ENCODE results near the gene PCID2.

Gene PCID2

DNA sequence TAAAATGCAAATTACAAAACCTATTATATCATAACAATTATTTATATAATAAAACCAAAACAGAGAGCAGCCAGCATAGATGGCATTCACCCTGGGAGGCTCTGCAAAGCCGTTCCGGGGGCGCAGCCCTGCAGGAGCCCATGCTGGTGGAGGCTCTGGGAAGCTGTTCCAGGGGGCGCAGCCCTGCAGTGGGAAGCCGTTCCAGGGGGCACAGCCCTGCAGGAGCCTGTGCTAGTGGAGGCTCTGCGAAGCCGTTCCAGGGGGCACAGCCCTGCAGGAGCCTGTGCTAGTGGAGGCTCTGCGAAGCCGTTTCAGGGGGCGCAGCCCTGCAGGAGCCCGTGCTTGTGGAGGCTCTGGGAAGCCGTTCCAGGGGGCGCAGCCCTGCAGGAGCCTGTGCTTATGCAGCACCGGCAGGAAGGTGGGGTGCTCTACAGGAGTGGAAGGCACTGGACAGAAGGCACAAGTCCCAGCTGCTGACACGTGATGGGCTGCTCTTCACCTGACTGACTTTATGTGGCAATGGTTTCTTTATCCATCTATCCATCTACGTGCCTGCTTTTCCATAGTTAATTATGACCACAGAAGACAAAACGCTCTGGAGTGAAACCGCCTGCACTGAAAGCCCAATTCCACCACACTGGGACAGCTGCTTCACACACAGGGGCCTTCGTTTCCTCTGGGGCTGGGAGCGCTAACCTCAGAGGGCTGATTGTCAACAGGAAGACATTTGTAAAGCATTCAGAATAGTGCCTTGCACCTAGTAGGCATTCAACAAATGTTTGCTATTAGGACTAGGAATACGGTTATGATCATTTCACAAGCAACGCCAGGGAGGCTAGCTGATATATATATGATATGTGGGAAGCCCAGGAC lies 23.7 kb downstream of the PCID2 start:
- DNase-seq (ENCODE audit: extremely low spot score) = no peak
- no peak for TF ChIP-seq HDGF (IDR thresholded peaks at IDR 0.05; ENCODE audit: borderline replicate concordance)
- no peak for TF ChIP-seq SUZ12 (IDR thresholded peaks at IDR 0.05)
- no peak for TF ChIP-seq ZNF384 (IDR thresholded peaks at IDR 0.05)
- TF ChIP-seq FOXM1 (IDR thresholded peaks at IDR 0.05; ENCODE audit: borderline replicate concordance) = no peak
- TF ChIP-seq NFRKB (IDR thresholded peaks at IDR 0.05) = no peak
- TF ChIP-seq L3MBTL2 (conservative IDR thresholded peaks at IDR 0.05) = no peak
- TF ChIP-seq LEF1 (IDR thresholded peaks at IDR 0.05; ENCODE audit: borderline replicate concordance) = no peak
- TF ChIP-seq, protein P1, sequence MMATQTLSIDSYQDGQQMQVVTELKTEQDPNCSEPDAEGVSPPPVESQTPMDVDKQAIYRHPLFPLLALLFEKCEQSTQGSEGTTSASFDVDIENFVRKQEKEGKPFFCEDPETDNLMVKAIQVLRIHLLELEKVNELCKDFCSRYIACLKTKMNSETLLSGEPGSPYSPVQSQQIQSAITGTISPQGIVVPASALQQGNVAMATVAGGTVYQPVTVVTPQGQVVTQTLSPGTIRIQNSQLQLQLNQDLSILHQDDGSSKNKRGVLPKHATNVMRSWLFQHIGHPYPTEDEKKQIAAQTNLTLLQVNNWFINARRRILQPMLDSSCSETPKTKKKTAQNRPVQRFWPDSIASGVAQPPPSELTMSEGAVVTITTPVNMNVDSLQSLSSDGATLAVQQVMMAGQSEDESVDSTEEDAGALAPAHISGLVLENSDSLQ (IDR thresholded peaks at IDR 0.05) = no peak
- no peak for TF ChIP-seq BHLHE40 (IDR thresholded peaks at IDR 0.05; ENCODE audit: borderline replicate concordance)
- TF ChIP-seq ELF4 (IDR thresholded peaks at IDR 0.05) = no peak
- CTCF ChIA-PET = no interaction called here
- POLR2A ChIA-PET = no interaction called here

DNA sequence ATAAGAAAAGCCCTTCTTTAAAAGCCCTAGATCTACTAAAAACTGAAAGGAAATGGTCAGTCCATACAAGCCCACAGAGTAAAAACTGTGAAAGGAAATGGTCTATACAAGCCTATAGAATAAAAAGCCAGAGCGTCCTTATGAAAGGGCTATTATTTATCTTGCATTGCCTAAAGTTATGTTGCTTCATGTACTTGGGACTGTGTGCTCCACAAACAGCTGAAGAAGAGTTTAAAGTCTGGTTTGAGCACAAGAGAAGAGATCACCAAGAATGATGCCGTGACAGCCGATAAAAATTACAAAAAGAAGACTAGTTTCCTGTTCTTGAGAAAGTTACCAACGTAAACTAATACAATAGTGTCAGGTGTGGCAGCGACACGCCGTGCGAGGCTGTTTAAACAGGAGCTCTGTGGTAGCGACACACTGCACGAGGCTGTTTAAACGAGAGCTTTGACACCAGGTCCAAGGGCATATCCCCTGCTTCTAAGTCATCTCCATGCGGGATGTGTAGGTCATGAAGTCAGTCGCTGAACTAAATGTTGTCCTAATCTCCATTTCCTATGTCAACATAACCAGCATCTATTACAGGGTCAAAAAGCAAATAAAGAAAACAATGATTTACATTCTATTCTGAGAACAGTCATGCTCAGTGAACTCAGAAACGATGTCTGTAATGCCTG lies 24.9 kb downstream of the PCID2 start:
- ChIA-PET CTCF (no interaction called here), POLR2A (interaction anchor here (1.0 kb wide), 1 partner anchor 25 kb away, joined by 3 read pairs; the partner anchor contains the start of gene PCID2)
- DNase-seq (ENCODE audit: extremely low spot score) = no peak
- TF ChIP-seq TARDBP (IDR thresholded peaks at IDR 0.05) (no peak), HDGF (IDR thresholded peaks at IDR 0.05; ENCODE audit: borderline replicate concordance) (no peak), LEF1 (IDR thresholded peaks at IDR 0.05; ENCODE audit: borderline replicate concordance) (no peak), SP1 (IDR thresholded peaks at IDR 0.05) (no peak), ARNT (IDR thresholded peaks at IDR 0.05) (no peak), ZNF384 (IDR thresholded peaks at IDR 0.05) (no peak), FOXK2 (IDR thresholded peaks at IDR 0.05) (no peak), SUZ12 (IDR thresholded peaks at IDR 0.05) (no peak), ELF4 (IDR thresholded peaks at IDR 0.05) (no peak), CTBP1 (IDR thresholded peaks at IDR 0.05; ENCODE audit: borderline replicate concordance) (no peak), FOXM1 (IDR thresholded peaks at IDR 0.05; ENCODE audit: borderline replicate concordance) (no peak)

DNA sequence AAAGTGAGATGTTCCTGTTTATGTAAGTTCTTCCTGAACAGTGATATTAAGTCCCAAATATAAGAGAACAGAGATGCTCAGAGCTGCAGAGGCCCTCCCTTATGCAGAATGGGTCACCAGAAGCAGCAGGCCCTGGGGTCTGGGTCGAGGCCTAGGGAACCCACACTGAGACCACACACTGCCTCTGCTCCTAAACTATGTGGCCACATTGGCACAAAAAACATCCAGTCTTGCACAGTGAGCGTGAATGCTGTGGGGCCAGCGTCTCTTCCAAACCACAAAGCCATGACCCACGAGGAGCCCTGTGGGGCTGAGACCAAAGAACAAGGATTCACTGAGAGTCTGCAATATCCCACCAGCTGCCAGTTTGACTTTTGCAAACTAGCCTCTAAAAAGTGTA lies 26.4 kb downstream of the PCID2 start:
- ChIA-PET POLR2A (no interaction called here), CTCF (no interaction called here)
- no peak for TF ChIP-seq FOXK2 (IDR thresholded peaks at IDR 0.05)
- no peak for DNase-seq (ENCODE audit: extremely low spot score)

DNA sequence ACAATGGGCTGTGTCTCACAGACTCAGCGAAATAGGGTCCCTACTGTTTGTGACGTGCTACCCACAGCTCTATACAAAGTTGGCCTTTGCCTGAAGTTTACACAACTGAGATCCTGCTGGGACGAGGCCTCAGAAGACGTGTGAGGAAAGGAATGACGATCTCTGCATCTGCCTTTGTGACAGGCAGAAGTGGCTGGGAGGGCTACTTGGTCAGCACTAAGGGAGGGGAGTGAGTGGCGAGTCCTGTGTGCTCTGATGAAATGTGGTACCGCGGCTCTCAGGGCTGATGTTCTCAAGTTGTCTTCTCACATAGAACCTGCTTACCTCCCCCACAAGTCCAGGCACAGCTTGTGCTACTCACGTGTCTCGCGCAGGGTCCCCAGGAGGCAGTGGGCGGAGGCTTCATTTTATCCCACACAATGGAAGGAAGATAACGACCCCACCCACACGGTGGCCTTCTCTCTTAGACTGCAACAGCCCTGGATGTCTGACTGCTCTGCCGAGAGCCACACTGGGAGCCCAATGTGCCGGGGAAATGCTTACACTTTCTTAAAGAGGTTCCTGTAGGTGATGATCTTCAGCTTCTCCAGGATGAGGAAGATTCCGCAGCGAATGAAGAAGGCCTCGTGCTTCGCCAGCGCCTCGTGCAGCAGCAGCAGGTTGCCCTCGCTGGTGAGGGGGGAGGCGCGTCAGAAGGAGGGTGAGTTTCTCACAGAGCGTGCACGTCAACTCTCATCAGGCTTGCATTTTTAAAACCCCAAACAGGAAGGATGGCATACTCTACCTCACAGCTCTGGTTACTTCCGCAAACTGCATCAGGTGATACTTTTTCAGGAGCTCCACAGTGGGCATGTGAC lies 28.9 kb downstream of the PCID2 start:
- TF ChIP-seq FOXK2 (IDR thresholded peaks at IDR 0.05) = no peak
- TF ChIP-seq TARDBP (IDR thresholded peaks at IDR 0.05) = no peak
- TF ChIP-seq NFRKB (IDR thresholded peaks at IDR 0.05) = no peak
- TF ChIP-seq LEF1 (IDR thresholded peaks at IDR 0.05; ENCODE audit: borderline replicate concordance) = no peak
- DNase-seq (ENCODE audit: extremely low spot score) = no peak
- CTCF ChIA-PET = no interaction called here
- POLR2A ChIA-PET = no interaction called here

DNA sequence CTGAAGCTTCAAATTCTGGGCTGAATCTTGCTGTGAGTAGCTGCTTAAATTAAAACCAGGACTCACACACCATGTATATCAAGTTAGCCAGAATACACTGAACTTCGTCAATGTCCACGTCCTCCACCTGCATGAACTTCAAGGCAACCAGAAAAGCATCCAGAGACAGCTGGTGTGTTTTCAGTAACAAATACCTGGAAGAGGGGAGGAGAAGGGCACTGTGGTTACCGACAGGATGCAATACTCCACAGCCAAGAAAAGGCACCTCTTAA lies 29.6 kb downstream of the PCID2 start:
- POLR2A ChIA-PET = no interaction called here
- TF ChIP-seq FOXA1 (IDR thresholded peaks at IDR 0.05) (no peak), TARDBP (IDR thresholded peaks at IDR 0.05) (no peak), ARNT (IDR thresholded peaks at IDR 0.05) (no peak), HDGF (IDR thresholded peaks at IDR 0.05; ENCODE audit: borderline replicate concordance) (no peak), FOXM1 (IDR thresholded peaks at IDR 0.05; ENCODE audit: borderline replicate concordance) (no peak), NFRKB (IDR thresholded peaks at IDR 0.05) (no peak), L3MBTL2 (conservative IDR thresholded peaks at IDR 0.05) (no peak), CTBP1 (IDR thresholded peaks at IDR 0.05; ENCODE audit: borderline replicate concordance) (no peak), BHLHE40 (IDR thresholded peaks at IDR 0.05; ENCODE audit: borderline replicate concordance) (no peak), SP1 (IDR thresholded peaks at IDR 0.05) (no peak), ZNF384 (IDR thresholded peaks at IDR 0.05) (no peak), SUZ12 (IDR thresholded peaks at IDR 0.05) (no peak)
- TF ChIP-seq, protein P1 (IDR thresholded peaks at IDR 0.05) = no peak
- CTCF ChIA-PET = no interaction called here

DNA sequence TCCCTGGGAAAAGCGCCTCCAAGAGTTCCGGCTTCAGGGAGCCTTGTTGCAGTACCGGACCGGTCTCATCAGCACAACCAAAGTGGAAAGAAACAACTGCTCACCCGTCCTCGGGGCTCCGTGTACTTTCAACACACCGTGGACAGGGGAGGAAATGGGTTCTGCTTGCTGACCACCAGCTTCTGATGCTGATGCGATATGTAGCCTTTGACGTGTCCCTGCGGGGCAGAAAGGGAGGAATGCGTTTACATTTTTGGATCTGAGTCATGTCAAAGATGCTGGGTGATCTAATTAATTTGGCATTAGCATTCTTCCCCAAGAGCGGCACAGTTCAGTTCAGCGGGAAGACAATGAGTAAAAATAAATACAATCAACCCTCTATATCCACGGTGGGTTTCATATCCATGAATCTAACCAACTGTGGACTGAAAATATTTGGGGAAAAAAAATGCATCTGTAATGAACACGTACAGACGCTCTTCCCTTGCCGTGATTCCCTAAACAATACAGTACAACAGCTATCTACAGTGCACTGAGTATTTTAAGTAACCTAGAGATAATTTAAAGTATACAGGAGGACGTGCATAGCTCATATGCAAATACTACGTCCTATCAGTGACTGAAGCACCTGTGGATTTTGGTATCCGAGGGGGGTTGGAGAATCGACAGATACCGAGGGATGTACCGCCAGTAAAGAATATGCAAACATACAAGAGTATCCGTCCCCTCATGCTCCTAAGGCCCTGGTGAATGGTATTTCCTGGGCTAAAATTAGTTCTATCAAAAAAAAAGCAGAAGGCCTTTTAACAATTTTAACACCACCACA lies 30.2 kb downstream of the PCID2 start:
- DNase-seq (ENCODE audit: extremely low spot score) = no peak
- TF ChIP-seq ARNT (IDR thresholded peaks at IDR 0.05) (no peak), FOXM1 (IDR thresholded peaks at IDR 0.05; ENCODE audit: borderline replicate concordance) (no peak), ELF4 (IDR thresholded peaks at IDR 0.05) (no peak), FOXK2 (IDR thresholded peaks at IDR 0.05) (no peak), SUZ12 (IDR thresholded peaks at IDR 0.05) (no peak), CTBP1 (IDR thresholded peaks at IDR 0.05; ENCODE audit: borderline replicate concordance) (no peak), ZNF384 (IDR thresholded peaks at IDR 0.05) (no peak), SP1 (IDR thresholded peaks at IDR 0.05) (no peak), BHLHE40 (IDR thresholded peaks at IDR 0.05; ENCODE audit: borderline replicate concordance) (no peak), HDGF (IDR thresholded peaks at IDR 0.05; ENCODE audit: borderline replicate concordance) (no peak), NFRKB (IDR thresholded peaks at IDR 0.05) (no peak), FOXA1 (IDR thresholded peaks at IDR 0.05) (no peak), L3MBTL2 (conservative IDR thresholded peaks at IDR 0.05) (no peak), LEF1 (IDR thresholded peaks at IDR 0.05; ENCODE audit: borderline replicate concordance) (no peak), TARDBP (IDR thresholded peaks at IDR 0.05) (no peak)
- TF ChIP-seq, protein P1 (IDR thresholded peaks at IDR 0.05) = no peak
- CTCF ChIA-PET = no interaction called here
- POLR2A ChIA-PET = no interaction called here

More for the DNA sequence above, 29.6 kb downstream of the PCID2 start:
- no peak for DNase-seq (ENCODE audit: extremely low spot score)

All from HEK293T (cell line).